Upper lobe of left lung (tissue), 4 donors: ENCODE results near the gene ANKLE2.
"Not testable (repeated sequence)": the region's sequence is repeated elsewhere in the genome, so short reads cannot be mapped to it uniquely, and the experiment has no call there.

ENCODE experiments used
- POLR2A ChIP-seq, 4 donors: fragments of 450-650 bp; IDR thresholded peaks; one replicate each; pipeline ENCODE4 v1.5.1; 2016 to 2017; ENCODE audit warnings: antibody characterized with exemption in 4 of 4, mild to moderate bottlenecking in 2 of 4
- POLR2AphosphoS5 ChIP-seq, 2 donors: sonication (generic); formaldehyde crosslinking; IDR thresholded peaks; one replicate each; pipeline ENCODE4 v1.5.1; 2017; ENCODE audit warnings: antibody characterized with exemption in 2 of 2
- TF ChIP-seq, protein P1 (sequence below), 6 experiments: fragments of 450-650 bp in 4 of 6; fragments of 200-600 bp in 2 of 6; sonication (generic) in 2 of 6; IDR thresholded peaks; one replicate each; pipeline ENCODE4 v1.5.1; 2016 to 2019; ENCODE audit warnings: antibody characterized with exemption in 6 of 6

- TF ChIP-seq, protein P1, sequence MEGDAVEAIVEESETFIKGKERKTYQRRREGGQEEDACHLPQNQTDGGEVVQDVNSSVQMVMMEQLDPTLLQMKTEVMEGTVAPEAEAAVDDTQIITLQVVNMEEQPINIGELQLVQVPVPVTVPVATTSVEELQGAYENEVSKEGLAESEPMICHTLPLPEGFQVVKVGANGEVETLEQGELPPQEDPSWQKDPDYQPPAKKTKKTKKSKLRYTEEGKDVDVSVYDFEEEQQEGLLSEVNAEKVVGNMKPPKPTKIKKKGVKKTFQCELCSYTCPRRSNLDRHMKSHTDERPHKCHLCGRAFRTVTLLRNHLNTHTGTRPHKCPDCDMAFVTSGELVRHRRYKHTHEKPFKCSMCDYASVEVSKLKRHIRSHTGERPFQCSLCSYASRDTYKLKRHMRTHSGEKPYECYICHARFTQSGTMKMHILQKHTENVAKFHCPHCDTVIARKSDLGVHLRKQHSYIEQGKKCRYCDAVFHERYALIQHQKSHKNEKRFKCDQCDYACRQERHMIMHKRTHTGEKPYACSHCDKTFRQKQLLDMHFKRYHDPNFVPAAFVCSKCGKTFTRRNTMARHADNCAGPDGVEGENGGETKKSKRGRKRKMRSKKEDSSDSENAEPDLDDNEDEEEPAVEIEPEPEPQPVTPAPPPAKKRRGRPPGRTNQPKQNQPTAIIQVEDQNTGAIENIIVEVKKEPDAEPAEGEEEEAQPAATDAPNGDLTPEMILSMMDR (IDR thresholded peaks at IDR 0.05) = not testable (repeated sequence)
- not testable (repeated sequence) for TF ChIP-seq POLR2A, POLR2AphosphoS5 (IDR thresholded peaks at IDR 0.05)
Observed at GRCh38 chr12:132694888-132695287, 66.7 kb downstream of the ANKLE2 start.
